Panc1 (cell line): ENCODE measurements around the gene ABCC3. TPM values are rescaled to one million over a fixed set of nuclear protein-coding genes. Genes with fewer than 3 reads are reported as not detected.

Experiments
- ATAC-seq: fragments of 200-7000 bp; cut with Tn5 transposase; 2 replicates; pipeline ENCODE4 v1.9.1; 2020; ENCODE audit warnings: mild to moderate bottlenecking, moderate library complexity
- BruUV-seq: library from RNA; stranded (reverse); fragments of 400-500 nt; replicated peaks from 2 replicates; lab custom pipeline; 2021; lab: Mats Ljungman, UMichigan
- CTCF ChIA-PET: fragments of 300-600 bp; sonication (Branson Sonifier 250); formaldehyde crosslinking; loops from one replicate; lab custom pipeline; 2022; ENCODE audit warnings: antibody characterized with exemption; lab: Charles Lee
- POLR2A ChIA-PET: fragments of 300-600 bp; sonication (Branson Sonifier 250); formaldehyde crosslinking; loops from one replicate; lab custom pipeline; 2022; ENCODE audit warnings: antibody characterized with exemption; lab: Charles Lee
- DNase-seq: peaks from one replicate; pipeline ENCODE4 v3.0.0-alpha.2; 2010; ENCODE audit warnings: low read depth, low spot score
- H3K27ac ChIP-seq: 2 replicates; pipeline ENCODE4 v1.5.1; 2011; ENCODE audit warnings: mild to moderate bottlenecking, low read length, inconsistent platforms
- H3K27me3 ChIP-seq: fragments of 200-500 bp; sonication (Bioruptor generic); 2 replicates; pipeline ENCODE4 v1.6.0; 2014; ENCODE audit warnings: low read length, inconsistent platforms; ENCODE audit not compliant: control insufficient read depth, insufficient read depth
- H3K36me3 ChIP-seq: fragments of 200-500 bp; sonication (Bioruptor generic); 2 replicates; pipeline ENCODE4 v1.5.1; 2014; ENCODE audit warnings: inconsistent platforms, mild to moderate bottlenecking, low read length, moderate library complexity; ENCODE audit not compliant: control insufficient read depth, insufficient read depth
- H3K4me1 ChIP-seq: 2 replicates; pipeline ENCODE4 v1.5.1; 2011; ENCODE audit warnings: inconsistent platforms, mild to moderate bottlenecking, low read length, moderate library complexity; ENCODE audit not compliant: control insufficient read depth, insufficient read depth
- H3K4me3 ChIP-seq, 2 experiments: 2 replicates each; pipeline ENCODE4 v1.5.1; 2011 to 2012; ENCODE audit warnings: low read depth in 2 of 2, low read length in 2 of 2, mild to moderate bottlenecking in 2 of 2, inconsistent platforms in 1 of 2, moderate library complexity in 1 of 2
- H3K9me3 ChIP-seq: fragments of 200-500 bp; sonication (Bioruptor generic); 2 replicates; pipeline ENCODE4 v1.5.1; 2014; ENCODE audit warnings: low read depth, mild to moderate bottlenecking, inconsistent platforms, low read length, moderate library complexity; ENCODE audit not compliant: control insufficient read depth, insufficient read depth
- CTCF ChIP-seq: fragments of 450-650 bp; IDR thresholded peaks from 2 replicates; pipeline ENCODE4 v1.5.1; 2017; ENCODE audit warnings: mild to moderate bottlenecking
- POLR2AphosphoS5 ChIP-seq: IDR thresholded peaks from 2 replicates; pipeline ENCODE4 v1.6.1; 2012; ENCODE audit warnings: mild to moderate bottlenecking, low read depth, low read length, moderate library complexity
- REST ChIP-seq, 2 experiments: IDR thresholded peaks; 2 replicates each; pipeline ENCODE4 v1.6.1; 2011 to 2012; ENCODE audit warnings: low read depth in 2 of 2, control low read depth in 1 of 2, low read length in 1 of 2, mild to moderate bottlenecking in 1 of 2, moderate library complexity in 1 of 2; ENCODE audit not compliant: insufficient read depth in 1 of 2
- SIN3A ChIP-seq: IDR thresholded peaks from 2 replicates; pipeline ENCODE4 v1.6.1; 2012; ENCODE audit warnings: low read depth, mild to moderate bottlenecking, low read length, moderate library complexity, borderline replicate concordance; ENCODE audit not compliant: insufficient read depth
- TCF7L2 ChIP-seq: IDR thresholded peaks from 2 replicates; pipeline ENCODE4 v1.6.1; 2011; ENCODE audit warnings: mild to moderate bottlenecking, low read depth, low read length, inconsistent platforms
- in situ Hi-C: cut with HindIII; loops from 2 replicates; pipeline ENCODE4 v1.10.0; 2016; ENCODE audit warnings: low sequenced_read_pairs, low pct_unique_long_range_greater_than_20kb
- intact Hi-C: fragments of 100-400 bp; cut with micrococcal nuclease; formaldehyde crosslinking; loops from one replicate; pipeline ENCODE4 v1.10.0; 2022; ENCODE audit not compliant: unreplicated experiment
- total RNA-seq: library from RNA; stranded (reverse); gene quantifications from one replicate; pipeline ENCODE4 v1.2.1, GENCODE V29; 2021; ENCODE audit not compliant: unreplicated experiment

Gene ABCC3
- total RNA-seq, 1 experiment from 2014 or later, result 128 TPM

GRCh38 chr17:50636804-50637195 lies 2.1 kb downstream of the ABCC3 start:
- CTCF ChIA-PET, result no interaction called here
- Histone ChIP-seq H3K27ac (peak overlapping the region; percentile 100), H3K9me3 (no peaks in the 10 kb centered on the region), H3K4me3 (peak overlapping the region; percentile 66 to 78), H3K4me1 (peaks cover 90% of the 10 kb centered on the region), H3K27me3 (no peaks in the 10 kb centered on the region), H3K36me3 (no peaks in the 10 kb centered on the region; the same call in 1 of the 2 replicates)
- intact Hi-C loops (no loop called here), in situ Hi-C loops (no loop called here)
- POLR2A ChIA-PET, result interaction anchor here (0.6 to 0.7 kb wide), 2 partner anchors 23 to 73 kb away, joined by 3 to 6 read pairs; no protein-coding TSS in a partner anchor
- ATAC-seq (no peak), DNase-seq (no peak)
- BruUV-seq, result no TSS peak
- TF ChIP-seq REST (IDR thresholded peaks at IDR 0.05; ENCODE audit: insufficient read depth in 1 of 2, low read depth in 2 of 2, low read length in 1 of 2) (no peak), TCF7L2 (no peak), CTCF (no peak), SIN3A (no peak), POLR2AphosphoS5 (no peak)

GRCh38 chr17:50637829-50638605 lies 3.3 kb downstream of the ABCC3 start:
- CTCF ChIA-PET, result interaction anchor here (0.6 to 2.9 kb wide), 7 partner anchors 7 to 402 kb away, joined by 3 to 9 read pairs (median 7); no protein-coding TSS in a partner anchor
- Histone ChIP-seq H3K9me3 (no peaks in the 10 kb centered on the region), H3K27ac (peak overlapping the region; percentile 100), H3K4me3 (peak overlapping the region in 1 of 2 experiments; percentile 32; a peak in 2 of 4 replicates), H3K36me3 (peaks cover 3% of the 10 kb centered on the region; the same call in 1 of the 2 replicates), H3K27me3 (no peaks in the 10 kb centered on the region), H3K4me1 (peaks cover 90% of the 10 kb centered on the region)
- intact Hi-C loops (no loop called here), in situ Hi-C loops (no loop called here)
- ATAC-seq (no peak), DNase-seq (no peak)
- POLR2A ChIA-PET, result interaction anchor here (1.6 kb wide), 1 partner anchor 46 kb away, joined by 4 read pairs; no protein-coding TSS in a partner anchor
- BruUV-seq, result TSS peak; percentile 89
- TF ChIP-seq REST (IDR thresholded peaks at IDR 0.05; ENCODE audit: insufficient read depth in 1 of 2, low read depth in 2 of 2, low read length in 1 of 2) (no peak), TCF7L2 (no peak), CTCF (no peak), POLR2AphosphoS5 (no peak; the same call in 1 of the 2 replicates), SIN3A (no peak)
